GM12865 (cell line): Measurements from ENCODE around the gene NAV1.

Experiments used
- DNase-seq: peaks from one replicate; pipeline ENCODE4 v3.0.0; 2010; ENCODE audit warnings: low read depth
- H3K4me3 ChIP-seq: 2 replicates; pipeline ENCODE4 v1.5.1; 2011; ENCODE audit warnings: mild to moderate bottlenecking, low read depth, low read length, control low read depth
- TF ChIP-seq, protein P1 (sequence below): IDR thresholded peaks from 2 replicates; pipeline ENCODE4 v1.5.1; 2011; ENCODE audit warnings: low read length, control low read depth, low read depth, inconsistent platforms; ENCODE audit not compliant: insufficient read depth; ENCODE audit errors: missing control alignments

The NAV1 gene

DNA sequence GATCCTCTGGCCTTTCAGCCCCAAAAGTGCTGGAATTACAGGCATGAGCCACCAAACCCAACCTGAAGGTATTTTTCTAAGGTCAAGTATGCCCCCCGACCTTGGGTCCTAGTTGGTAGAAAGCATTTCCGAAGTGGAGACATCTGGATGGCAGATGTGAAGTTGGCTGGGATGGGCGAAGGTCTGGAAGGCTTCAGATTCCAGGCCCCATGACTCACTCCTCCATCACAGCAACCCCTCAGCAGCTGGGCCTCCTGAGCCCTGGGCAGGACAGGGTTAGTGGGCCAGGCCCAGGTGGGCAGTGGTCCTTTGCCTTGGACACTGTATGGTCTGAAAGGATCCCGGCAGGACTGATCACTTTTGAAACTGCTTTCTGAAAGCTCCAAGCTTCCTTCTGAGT lies 23.3 kb downstream of the NAV1 start:
- TF ChIP-seq, protein P1, sequence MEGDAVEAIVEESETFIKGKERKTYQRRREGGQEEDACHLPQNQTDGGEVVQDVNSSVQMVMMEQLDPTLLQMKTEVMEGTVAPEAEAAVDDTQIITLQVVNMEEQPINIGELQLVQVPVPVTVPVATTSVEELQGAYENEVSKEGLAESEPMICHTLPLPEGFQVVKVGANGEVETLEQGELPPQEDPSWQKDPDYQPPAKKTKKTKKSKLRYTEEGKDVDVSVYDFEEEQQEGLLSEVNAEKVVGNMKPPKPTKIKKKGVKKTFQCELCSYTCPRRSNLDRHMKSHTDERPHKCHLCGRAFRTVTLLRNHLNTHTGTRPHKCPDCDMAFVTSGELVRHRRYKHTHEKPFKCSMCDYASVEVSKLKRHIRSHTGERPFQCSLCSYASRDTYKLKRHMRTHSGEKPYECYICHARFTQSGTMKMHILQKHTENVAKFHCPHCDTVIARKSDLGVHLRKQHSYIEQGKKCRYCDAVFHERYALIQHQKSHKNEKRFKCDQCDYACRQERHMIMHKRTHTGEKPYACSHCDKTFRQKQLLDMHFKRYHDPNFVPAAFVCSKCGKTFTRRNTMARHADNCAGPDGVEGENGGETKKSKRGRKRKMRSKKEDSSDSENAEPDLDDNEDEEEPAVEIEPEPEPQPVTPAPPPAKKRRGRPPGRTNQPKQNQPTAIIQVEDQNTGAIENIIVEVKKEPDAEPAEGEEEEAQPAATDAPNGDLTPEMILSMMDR = no peak
- no peak overlapping the region for H3K4me3 ChIP-seq
- no peak for DNase-seq

DNA sequence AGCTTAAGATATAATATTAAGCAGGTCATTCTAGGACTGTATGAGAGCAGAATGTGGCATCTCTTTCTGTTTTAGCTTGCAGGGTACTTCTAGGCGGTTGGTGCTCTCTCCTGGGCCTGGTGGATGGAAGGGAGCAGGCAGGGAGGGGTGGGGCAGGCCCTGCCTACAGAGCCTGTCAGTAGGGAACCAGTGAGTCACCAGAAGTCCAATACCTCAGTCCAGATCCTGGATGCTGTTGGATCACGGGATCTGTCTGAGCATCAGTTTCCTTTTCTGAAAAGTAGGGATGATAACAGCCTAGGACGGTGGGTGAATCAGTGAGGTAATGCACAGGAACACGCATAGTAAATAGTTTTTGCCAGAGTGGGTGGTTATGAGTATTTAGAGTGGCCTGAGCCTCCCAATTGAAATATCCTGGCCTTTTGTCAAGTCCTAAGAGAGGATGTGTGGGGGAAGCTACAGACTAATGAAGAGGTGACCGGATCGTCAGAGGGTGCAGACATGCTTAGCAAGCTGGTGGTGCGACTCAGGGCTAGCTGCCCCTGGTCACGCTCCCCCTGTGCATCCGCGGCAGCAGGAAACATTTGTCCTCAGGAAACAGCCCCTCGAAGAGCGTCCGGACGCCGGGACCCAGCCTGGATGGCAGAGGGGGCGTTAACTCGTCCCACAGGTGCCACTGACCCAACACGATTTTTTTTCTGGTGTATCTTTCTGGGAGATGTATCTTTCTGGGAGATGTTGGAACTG lies 23.9 kb downstream of the NAV1 start:
- no peak for DNase-seq
- TF ChIP-seq, protein P1 = no peak
- H3K4me3 ChIP-seq = no peak overlapping the region

DNA sequence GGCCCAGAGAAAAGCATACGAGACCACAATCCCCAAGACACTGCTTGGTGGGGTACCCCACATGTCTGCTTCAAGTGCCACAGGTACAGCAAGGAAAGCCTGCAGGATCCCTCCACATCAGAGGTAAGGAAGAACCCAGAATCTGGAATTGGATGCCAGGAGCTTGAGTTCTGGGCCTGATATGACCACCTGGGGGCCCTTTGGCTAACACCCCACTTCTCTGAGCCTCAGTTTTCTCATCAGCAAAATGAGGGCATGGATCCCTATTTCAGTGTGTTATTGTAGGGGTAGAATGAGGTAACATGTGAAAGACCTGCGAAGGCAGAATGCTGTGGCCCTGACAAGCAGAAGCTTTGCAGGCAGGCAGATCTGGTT lies 24.5 kb downstream of the NAV1 start:
- no peak for DNase-seq
- TF ChIP-seq, protein P1 = no peak
- no peak overlapping the region for H3K4me3 ChIP-seq

DNA sequence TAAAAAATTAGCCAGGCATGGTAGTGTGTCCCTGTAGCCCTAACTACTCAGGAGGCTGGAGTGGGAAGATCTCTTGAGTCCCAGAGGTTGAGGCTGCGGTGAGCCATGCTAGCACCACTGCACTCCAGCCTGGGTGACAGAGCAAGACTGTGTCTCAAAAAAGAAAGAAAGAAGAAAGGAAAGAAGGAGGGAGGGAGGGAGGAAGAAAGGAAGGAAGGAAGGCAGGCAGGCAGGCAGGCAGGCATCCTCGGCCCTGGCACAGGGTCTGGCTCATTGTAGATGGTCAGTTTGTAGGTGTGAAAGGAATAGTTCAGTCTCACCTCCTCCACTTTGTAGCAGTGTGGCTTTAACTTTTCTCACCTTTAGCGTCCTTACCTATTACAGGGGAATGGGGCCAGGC lies 25.0 kb downstream of the NAV1 start:
- TF ChIP-seq, protein P1 = no peak
- no peak for DNase-seq
- no peak overlapping the region for H3K4me3 ChIP-seq

DNA sequence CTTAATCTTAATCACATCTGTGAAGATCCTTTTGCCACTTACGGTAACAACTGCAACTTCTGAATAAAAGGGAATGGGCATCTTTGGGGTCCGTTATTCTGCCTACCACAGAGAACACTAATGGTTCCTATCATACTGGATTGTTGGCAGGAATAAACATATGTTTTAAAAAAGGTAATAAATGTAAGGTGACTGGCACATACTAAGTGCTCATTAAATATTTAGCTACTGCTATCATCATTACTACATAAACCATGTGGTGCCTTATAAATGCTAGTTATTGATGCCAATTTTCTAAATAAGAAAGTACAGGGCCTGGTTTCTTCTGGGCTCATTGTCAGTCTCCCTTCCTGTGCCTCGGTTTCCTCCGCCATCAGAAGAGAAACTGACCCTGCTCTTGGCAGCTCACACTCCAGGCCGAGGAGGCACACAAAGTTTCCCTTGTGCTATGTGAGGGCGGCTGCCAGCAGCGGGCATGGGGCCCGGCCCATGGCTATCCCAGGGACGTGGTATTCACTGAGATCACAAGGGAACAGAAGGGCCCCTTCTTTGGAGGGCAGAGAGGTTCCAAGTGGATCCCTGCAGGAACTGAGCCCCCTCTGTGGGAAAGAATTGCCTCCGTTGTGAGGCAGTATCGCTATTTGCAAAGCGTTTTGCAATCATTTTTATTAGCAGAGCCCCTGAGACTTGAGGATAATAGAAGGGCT lies 26.2 kb downstream of the NAV1 start:
- TF ChIP-seq, protein P1 = no peak
- no peak for DNase-seq
- no peak overlapping the region for H3K4me3 ChIP-seq

DNA sequence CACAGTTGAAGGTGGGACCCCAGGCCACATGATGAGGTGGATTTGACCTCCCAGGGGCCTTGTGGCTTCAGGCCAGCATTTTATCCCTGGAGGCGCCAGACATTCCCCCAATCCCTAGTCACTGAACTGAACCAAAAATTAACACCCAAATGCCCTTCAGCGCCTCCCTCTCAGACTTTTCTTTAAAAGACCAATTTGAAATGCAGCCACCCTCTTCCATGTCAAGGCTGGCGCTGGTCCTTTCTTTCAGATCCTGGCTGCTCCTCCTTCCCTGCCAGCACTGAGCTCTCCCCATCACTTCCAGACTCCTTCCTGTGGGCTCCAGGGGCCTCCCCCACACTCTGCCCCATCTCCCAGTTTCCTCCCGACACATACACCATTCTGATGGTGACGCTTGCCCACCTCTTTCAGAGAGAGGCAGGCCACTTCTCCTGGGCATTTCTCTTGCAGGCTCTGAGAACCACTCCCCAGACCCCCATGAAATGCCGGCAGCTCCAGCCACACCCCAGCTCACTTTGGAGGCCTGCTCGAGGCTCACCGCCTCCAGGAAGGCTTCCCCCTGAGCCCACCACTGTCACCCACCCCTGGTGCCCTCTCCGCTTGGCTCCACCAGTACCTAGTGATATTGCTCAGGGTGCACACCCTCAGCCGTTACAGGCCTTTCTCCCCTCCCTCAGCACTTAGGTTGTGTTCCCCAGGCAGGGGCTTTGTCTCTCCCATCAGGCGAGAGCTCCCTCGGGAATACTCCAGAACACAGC lies 27.0 kb downstream of the NAV1 start:
- TF ChIP-seq, protein P1 = no peak
- no peak for DNase-seq
- no peak overlapping the region for H3K4me3 ChIP-seq

DNA sequence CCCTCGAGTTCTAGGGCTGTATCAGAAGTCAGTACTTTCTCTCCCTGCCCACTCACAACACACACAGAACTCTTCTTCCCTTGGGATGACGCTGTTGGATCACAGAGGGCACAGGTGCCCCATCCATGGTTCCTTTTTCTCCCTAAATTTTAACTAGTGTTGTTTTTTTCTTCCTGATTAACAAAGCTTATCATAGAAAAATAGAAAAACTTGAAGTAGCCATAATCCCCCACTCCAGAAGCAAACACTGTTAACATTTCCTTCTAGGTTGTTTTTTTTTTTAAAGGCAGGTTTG lies 27.5 kb downstream of the NAV1 start:
- TF ChIP-seq, protein P1 = no peak
- DNase-seq = no peak
- no peak overlapping the region for H3K4me3 ChIP-seq
